NK-92 treated with Interleukin-12 subunit alpha and Interleukin-12 subunit beta, amount 100 ng/mL, for 24 hours (cell line): Measurements from ENCODE around the gene EEF2.
"Not testable (repeated sequence)": the region's sequence is repeated elsewhere in the genome, so short reads cannot be mapped to it uniquely, and the experiment has no call there.

Experiments
- DNase-seq: peaks from one replicate; lab custom pipeline; 2025; lab: John Stamatoyannopoulos, UW

Gene EEF2

DNA sequence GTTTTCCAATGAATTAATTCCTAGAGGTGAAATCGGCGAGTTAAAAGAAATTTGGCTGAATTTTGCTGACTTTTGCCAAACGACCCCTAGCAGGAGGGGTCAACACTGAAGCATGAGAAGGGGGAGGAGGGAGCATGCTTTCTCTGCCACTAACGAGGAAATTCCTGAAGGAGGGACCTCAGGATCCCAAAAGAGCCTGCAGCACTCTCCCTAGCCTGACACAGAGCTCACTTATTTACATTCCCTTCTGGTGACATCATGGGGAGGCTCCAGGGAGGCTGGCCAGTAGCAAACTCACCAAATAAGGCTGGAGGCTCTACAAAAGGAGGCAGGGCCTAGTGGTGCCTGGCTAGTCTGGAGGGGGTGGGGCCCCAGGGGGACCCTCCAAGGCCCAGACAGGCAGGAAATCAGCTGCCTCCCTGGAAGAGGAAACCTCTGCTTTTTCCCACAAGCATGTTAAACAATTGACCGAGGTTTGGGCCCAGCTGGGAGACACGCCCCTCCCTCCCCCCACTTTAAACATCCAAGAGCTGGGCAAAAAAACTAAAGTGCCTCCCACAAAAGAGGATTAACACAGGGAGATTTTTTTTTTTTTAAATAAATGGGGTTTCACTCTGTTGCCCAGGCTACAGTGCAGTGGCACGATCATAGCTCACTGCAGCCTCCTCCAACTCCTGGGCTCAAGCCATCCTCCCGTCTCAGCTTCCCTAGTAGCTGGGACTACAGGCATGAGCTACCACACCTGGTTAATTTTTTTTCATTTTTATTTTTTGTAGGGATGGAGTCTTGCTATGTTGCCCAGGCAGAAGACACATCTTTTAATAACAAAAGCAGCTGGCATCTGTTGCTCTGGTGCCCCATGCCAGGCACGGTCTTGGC is 16.5 kb downstream of the EEF2 start:
- no peak for DNase-seq

GRCh38 chr19:3967983-3968382 is 17.3 kb downstream of the EEF2 start:
- DNase-seq = not testable (repeated sequence)

GRCh38 chr19:3966051-3967017 is 18.9 kb downstream of the EEF2 start:
- no peak for DNase-seq

GRCh38 chr19:3964256-3965194 is 20.7 kb downstream of the EEF2 start:
- no peak for DNase-seq

GRCh38 chr19:3963458-3964255 is 21.6 kb downstream of the EEF2 start:
- DNase-seq = no peak

GRCh38 chr19:3961007-3961406 is 24.3 kb downstream of the EEF2 start:
- DNase-seq = no peak

DNA sequence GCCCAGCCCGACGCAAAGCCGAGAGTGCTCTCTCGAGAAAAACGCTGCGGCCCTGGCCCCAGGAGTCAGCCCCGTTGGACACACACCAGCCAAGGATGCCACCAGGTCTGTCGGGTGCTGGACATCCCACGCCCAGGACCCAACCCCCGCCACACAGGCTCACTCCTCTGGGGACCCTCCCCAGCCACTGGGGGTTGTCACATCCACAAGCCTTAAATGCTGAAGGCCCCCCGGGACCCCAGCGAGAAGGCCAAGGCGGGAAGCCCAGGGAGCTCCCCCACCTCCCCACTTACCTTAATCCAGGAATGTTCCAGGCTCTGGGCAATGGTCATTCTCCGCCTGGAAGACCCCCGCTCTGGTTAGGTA is 25.5 kb downstream of the EEF2 start:
- DNase-seq = no peak

- no peak for DNase-seq
Measured at GRCh38 chr19:3958836-3959765, 26.2 kb downstream of the EEF2 start.

DNA sequence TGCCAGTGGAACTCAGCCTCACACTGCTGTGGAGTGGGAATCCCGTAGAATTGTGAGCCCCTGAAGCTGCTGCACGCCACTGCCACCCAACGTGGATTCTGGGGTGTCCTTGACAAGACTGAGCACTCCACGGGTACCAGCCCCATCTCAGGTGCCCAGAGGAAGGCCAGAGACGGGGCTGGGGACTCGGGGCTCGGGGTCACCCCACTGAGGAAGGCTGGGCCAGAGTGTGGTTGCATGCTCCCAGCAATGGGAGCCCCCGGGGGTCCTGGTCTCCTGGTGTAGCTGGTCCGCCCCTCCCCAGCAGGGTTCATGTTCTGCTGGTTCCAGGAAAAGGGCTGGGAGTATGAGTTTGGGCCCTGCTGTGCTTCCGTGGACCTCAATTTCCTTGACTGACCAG is 29.6 kb downstream of the EEF2 start:
- DNase-seq = no peak

GRCh38 chr19:3955276-3955675 is 30.0 kb downstream of the EEF2 start:
- DNase-seq = not testable (repeated sequence)

DNA sequence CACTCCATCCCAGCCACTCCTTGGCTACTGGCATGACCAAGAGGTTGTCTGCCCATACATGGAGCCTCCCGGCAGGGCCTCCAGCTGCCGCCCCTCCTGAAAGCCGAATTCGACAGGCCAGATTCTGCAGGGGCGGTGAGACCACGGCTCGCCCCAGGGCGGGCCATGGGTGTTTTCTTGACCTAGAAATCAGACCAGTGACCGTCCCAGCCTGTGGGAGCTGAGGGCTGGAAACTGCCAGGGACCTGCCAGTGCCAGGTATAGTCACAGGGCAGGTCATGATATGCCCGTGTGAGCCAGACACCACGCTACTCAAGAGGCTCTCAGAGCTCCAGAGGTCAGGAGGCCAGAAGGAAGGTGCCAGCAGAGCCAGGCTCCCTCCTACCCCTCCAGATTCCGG is 31.2 kb downstream of the EEF2 start:
- no peak for DNase-seq

DNA sequence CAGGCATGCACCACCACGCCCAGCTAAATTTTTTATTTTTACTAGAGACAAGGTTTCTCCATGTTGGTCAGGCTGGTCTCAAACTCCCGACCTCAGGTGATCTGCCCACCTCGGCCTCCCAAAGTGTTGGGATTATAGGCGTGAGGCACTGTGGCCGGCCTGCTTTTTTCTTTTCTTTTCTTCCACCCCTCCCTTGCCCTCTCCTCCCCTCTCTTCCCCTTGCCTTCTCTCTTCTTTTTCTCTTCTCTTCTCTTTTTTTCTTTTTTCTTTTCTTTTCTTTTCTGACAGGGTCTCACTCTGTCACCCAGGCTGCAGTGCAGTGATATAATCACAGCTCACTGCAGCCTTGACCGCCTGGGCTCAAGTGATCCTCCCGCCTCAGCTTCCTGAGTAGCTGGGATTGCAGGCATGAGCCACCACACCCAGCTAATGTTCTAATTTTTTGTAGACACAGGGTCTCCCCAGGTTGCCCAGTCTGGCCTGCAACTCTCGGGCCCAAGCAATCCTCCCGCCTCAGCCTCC is 32.4 kb downstream of the EEF2 start:
- not testable (repeated sequence) for DNase-seq

DNA sequence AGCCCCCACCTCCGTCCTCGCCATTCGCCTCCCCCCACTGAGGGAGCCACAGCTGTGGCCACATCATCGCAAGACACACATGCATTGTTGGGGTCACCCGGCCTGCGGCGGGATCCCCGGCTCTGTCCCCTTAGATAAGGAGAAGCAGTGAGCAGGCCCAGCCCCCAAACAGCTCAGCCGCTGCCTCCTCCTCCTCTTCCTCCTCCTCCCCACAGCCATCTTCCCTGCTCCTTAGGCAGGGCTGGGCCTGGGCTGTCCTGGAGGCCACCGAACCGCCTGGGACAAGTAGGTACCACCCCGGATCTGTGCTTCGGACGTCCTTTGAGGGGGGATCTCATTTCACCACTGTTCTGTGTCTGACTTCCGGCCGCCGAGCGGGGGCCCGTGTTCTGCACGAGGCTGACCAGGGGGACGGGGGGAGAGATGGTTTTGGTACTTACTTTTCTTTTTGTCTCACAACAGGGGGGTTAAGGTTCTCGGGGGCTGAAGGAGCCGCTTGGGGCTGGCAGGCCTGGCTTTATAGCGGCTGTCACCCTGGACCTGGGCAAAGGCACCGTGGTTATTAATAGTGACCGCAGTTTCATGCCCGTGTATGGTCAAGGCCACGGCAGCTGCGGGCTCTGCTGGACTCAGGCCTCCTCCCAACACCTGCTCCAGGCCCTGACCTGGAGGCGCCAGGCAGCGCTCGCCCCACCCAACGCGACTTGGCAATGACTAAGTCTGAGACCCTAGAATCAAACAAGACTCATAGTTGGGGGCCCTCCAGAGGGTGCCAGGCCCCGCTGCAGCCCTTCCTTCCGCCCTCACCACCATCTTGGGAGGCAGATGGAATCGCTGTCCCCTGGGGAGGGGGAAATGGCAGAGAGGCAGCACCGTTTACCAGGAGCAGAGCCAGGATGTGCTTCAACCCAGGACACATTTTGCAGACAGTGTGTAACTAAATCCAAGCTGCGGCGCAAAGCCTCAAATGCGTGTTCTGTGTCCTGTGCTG is 34.1 kb downstream of the EEF2 start:
- DNase-seq = no peak

GRCh38 chr19:3949997-3950859 is 35.0 kb downstream of the EEF2 start:
- DNase-seq = no peak

DNA sequence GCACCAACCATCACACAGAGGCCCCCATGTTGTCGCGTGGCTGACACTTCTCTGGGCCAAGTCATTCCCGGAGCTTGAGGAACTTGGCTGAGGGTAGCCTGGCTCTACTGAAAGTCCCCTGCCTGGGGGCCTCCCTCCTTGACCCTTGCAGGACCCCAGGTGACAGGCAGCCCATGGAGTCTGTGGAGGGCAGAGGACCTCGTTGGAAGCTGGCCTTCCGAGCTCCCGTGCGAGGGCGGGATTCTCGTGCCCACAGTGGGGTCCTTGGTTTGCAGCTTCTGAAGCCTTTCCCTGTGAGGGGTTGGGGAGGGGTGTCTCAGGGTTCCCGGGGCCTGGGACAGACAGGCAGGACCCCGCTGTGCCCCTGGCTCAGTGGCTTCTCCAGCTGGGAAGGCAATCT is 36.0 kb downstream of the EEF2 start:
- no peak for DNase-seq

DNA sequence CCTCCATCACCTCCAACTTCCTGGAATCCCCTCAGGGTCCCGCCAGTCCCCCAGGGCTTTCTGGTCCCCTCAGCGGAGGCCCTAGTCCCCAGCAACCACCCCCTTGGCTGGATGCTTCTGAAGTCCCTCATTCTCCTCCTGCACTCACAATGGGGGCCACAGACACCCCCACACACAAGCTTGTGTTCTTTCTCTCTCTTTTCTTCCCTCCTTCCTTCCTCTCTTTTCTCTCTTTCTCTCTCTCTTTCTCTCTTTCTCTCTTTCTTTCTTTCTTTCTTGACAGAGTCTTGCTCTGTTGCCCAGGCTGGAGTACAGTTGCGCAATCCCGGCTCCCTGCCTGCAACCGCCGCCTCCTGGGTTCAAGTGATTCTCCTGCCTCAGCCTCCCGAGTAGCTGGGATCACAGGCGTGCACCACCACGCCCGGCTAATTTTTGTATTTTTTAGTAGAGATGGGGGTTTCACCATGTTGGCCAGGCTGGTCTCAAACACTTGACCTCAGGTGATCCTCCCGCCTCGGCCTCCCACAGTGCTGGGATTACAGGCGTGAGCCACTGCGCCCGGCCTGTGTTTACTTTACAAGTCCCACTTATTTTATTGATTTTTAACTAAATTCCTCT is 37.8 kb downstream of the EEF2 start:
- not testable (repeated sequence) for DNase-seq

- DNase-seq = no peak
Measured at GRCh38 chr19:3945838-3946237, 39.4 kb downstream of the EEF2 start.
